ENCODE measurements around the gene MAPKAP1. TPM values are rescaled to one million over a fixed set of nuclear protein-coding genes. Genes with fewer than 3 reads are reported as not detected.
"Not testable (repeated sequence)": the region's sequence is repeated elsewhere in the genome, so short reads cannot be mapped to it uniquely, and the experiment has no call there.

Gene MAPKAP1
- polyA plus RNA-seq, 3 donors = 39.9 to 57.5 (median 44.1) TPM

- WGBS (ENCODE audit: insufficient coverage) = no CpG with 5 or more reads among the region's 3 CpGs
- H3K79me2 ChIP-seq (ENCODE audit: insufficient read depth, low read length); H3K9ac ChIP-seq (ENCODE audit: insufficient read depth, low read length, poor library complexity, severe bottlenecking); H4K20me1 ChIP-seq (ENCODE audit: insufficient read depth, low read length); H3K4me1 ChIP-seq (ENCODE audit: control insufficient read depth in 1 of 2, insufficient read depth in 2 of 2, low read length in 2 of 2); H3K4me2 ChIP-seq (replicated peaks; ENCODE audit: extremely low read depth, low read length, poor library complexity, severe bottlenecking); H3K27me3 ChIP-seq (ENCODE audit: control insufficient read depth in 2 of 2, insufficient read depth in 2 of 2, low read length in 2 of 2); H3K27ac Mint-ChIP-seq; H3K4me3 ChIP-seq (replicated peaks in 1 of 3; ENCODE audit: low read depth in 2 of 3, low read length in 3 of 3); H2AFZ ChIP-seq (ENCODE audit: insufficient read depth, low read depth, low read length, poor library complexity, severe bottlenecking); intact Hi-C loops (cut with micrococcal nuclease); H3K4me3 Mint-ChIP-seq; H3K4me1 Mint-ChIP-seq; DNase-seq; H3K27me3 Mint-ChIP-seq (ENCODE audit: low read depth in 3 of 3); H3K27ac ChIP-seq (ENCODE audit: low read depth in 1 of 2, low read length in 2 of 2): not testable (repeated sequence)
- H3K9me3 ChIP-seq (replicated peaks in 1 of 2; ENCODE audit: control insufficient read depth in 1 of 2, insufficient read depth in 1 of 2, low read length in 2 of 2) = peaks cover 10 to 11% of the 10 kb centered on the region in 2 donors
- Mint-ChIP-seq H3K36me3 (peaks cover 22 to 30% of the 10 kb centered on the region in 2 donors), H3K9me3 (peaks cover 8 to 22% (median 17%) of the 10 kb centered on the region in 7 donors)
- peaks cover 0 to 32% of the 10 kb centered on the region in 2 donors for H3K36me3 ChIP-seq (replicated peaks in 1 of 2; ENCODE audit: control insufficient read depth in 1 of 2, insufficient read depth in 2 of 2, low read length in 2 of 2)
Measured at GRCh38 chr9:125571824-125572223, 135.2 kb downstream of the MAPKAP1 start.

DNA sequence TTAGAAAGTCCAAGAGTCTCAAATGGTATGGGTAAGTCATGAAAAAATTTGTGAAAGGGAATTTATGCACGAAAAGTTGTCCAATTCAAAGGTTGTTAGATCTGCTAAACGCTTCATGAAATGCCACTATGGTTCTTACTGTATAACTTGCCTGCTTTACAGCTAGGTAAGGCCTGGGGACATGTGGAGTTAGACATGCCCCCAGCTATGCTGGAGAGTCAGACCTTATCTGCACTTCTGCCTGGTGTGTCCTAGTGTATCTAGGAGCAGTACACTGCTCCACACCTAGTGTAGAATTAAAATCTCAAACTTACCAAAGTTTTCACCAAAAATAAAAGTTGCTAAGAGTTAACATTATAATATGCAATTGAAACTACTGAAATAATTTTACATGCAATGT, 136.8 kb downstream of the MAPKAP1 start:
- Mint-ChIP-seq H3K27ac (no peak overlapping the region), H3K27me3 (ENCODE audit: low read depth in 3 of 3) (no peaks in the 10 kb centered on the region)
- intact Hi-C loops (cut with micrococcal nuclease) = no loop called here

More for the DNA sequence above, 136.8 kb downstream of the MAPKAP1 start:
- DNase-seq = no peak
- 90% methylated on average over 2 of the region's 2 CpGs for WGBS (ENCODE audit: insufficient coverage)
- H3K36me3 Mint-ChIP-seq = peaks cover 17 to 23% of the 10 kb centered on the region in 2 donors
- H3K4me3 Mint-ChIP-seq = no peak overlapping the region
- H3K27me3 ChIP-seq (ENCODE audit: control insufficient read depth in 2 of 2, insufficient read depth in 2 of 2, low read length in 2 of 2) = no peaks in the 10 kb centered on the region
- peaks cover 0 to 25% of the 10 kb centered on the region in 2 donors for H3K36me3 ChIP-seq (replicated peaks in 1 of 2; ENCODE audit: control insufficient read depth in 1 of 2, insufficient read depth in 2 of 2, low read length in 2 of 2)
- no peak overlapping the region for H2AFZ ChIP-seq (ENCODE audit: insufficient read depth, low read depth, low read length, poor library complexity, severe bottlenecking)
- no peak overlapping the region for H3K4me2 ChIP-seq (replicated peaks; ENCODE audit: extremely low read depth, low read length, poor library complexity, severe bottlenecking)
- H3K4me1 Mint-ChIP-seq = no peaks in the 10 kb centered on the region
- no peaks in the 10 kb centered on the region for H3K79me2 ChIP-seq (ENCODE audit: insufficient read depth, low read length)
- peaks cover 10 to 11% of the 10 kb centered on the region in 2 donors for H3K9me3 ChIP-seq (replicated peaks in 1 of 2; ENCODE audit: control insufficient read depth in 1 of 2, insufficient read depth in 1 of 2, low read length in 2 of 2)
- TF ChIP-seq CTCF (IDR thresholded peaks at IDR 0.05) = no peak
- no peak overlapping the region for H3K4me3 ChIP-seq (replicated peaks in 1 of 3; ENCODE audit: low read depth in 2 of 3, low read length in 3 of 3)
- H3K4me1 ChIP-seq (ENCODE audit: control insufficient read depth in 1 of 2, insufficient read depth in 2 of 2, low read length in 2 of 2) = no peaks in the 10 kb centered on the region
- H3K27ac ChIP-seq (ENCODE audit: low read depth in 1 of 2, low read length in 2 of 2) = no peak overlapping the region
- H3K9ac ChIP-seq (ENCODE audit: insufficient read depth, low read length, poor library complexity, severe bottlenecking) = no peak overlapping the region
- peaks cover 7 to 18% (median 17%) of the 10 kb centered on the region in 7 donors for H3K9me3 Mint-ChIP-seq
- peaks cover 18% of the 10 kb centered on the region for H4K20me1 ChIP-seq (ENCODE audit: insufficient read depth, low read length)
